ENCODE measurements around the gene MRPS31. TPM values are rescaled to one million over a fixed set of nuclear protein-coding genes. Genes with fewer than 3 reads are reported as not detected.
"Not testable (repeated sequence)": the region's sequence is repeated elsewhere in the genome, so short reads cannot be mapped to it uniquely, and the experiment has no call there.

The MRPS31 gene
- polyA plus RNA-seq, 4 donors: 32.7 to 54.3 (median 48.6) TPM

DNA sequence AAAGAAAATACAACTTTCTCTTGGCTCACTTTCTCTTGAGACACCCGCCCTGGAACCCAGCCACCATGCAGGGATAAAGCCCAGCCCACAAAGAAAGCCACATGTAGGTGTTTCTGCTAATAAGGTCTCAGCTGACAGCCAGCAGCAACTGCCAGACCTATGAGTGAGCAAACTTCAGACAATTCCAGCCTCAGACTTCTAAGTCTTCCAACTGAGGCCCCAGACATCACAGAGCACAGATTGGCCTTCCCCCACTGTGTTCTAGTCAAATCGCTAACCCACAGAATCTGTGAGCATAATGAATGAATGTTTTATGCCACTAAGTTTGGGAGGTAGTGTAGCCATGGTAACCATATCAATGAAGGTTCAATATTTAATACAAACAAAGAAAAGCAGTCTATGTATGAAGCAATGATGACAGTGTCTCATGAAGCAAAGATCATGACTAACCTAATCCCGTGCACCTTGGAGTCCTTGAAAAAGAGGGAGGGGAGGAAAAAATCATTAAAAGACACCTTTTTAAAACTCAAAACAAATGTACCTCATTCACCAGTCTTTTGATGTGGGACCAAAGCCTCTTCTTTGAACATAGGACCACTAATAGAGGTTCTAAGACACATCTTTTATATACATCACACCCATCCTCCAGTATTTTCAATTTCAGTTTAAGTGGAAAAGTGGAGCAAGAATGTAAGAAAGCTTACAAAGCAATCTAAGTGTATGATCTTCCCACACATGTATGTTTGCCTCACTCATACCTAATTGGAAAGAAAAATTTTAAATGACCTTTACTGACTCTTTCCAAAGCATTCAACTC is 6.2 kb downstream of the MRPS31 start:
- DNase-seq (ENCODE audit: low read depth in 4 of 4, low spot score in 3 of 4): no peak

GRCh38 chr13:40762849-40763248 is 8.1 kb downstream of the MRPS31 start:
- DNase-seq (ENCODE audit: low read depth in 4 of 4, low spot score in 3 of 4): no peak

DNA sequence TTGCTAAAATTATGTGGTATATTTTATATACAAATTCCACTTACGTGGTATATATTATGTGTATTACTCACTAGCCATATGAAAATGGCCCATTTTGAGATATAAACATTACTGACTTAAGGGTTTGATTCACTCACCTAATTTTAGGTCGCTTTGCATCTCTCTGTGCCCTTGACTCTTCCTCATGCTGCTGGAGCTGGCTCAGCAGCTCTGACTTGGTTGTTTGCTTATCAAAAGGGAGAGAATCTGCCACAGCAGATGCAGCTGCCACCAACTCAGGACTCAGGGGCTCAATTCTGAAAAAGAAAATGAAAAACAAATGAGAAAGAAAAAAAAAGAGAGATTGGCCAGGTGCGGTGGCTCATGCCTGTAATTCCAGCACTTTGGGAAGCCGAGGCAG is 12.2 kb downstream of the MRPS31 start:
- no peak for DNase-seq (ENCODE audit: low read depth in 4 of 4, low spot score in 3 of 4)

DNA sequence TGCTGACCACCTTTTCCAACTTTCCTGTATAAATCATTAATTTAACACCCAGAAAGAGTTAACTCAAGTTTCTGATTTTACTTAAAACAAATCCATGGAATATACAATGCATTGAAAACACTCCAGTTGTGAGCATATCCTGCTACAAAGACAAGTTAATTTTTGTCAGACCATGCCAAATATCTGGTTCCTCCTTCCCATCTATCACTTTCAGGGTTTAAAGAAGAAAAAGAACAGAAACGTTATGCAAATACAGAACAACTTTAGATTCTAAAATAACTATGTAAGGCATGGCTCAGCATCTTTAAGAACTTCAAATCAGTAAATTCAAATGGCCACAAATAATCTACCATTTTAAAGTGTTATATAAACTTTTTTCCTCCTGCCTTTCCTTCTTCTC is 14.9 kb downstream of the MRPS31 start:
- no peak for DNase-seq (ENCODE audit: low read depth in 4 of 4, low spot score in 3 of 4)

DNA sequence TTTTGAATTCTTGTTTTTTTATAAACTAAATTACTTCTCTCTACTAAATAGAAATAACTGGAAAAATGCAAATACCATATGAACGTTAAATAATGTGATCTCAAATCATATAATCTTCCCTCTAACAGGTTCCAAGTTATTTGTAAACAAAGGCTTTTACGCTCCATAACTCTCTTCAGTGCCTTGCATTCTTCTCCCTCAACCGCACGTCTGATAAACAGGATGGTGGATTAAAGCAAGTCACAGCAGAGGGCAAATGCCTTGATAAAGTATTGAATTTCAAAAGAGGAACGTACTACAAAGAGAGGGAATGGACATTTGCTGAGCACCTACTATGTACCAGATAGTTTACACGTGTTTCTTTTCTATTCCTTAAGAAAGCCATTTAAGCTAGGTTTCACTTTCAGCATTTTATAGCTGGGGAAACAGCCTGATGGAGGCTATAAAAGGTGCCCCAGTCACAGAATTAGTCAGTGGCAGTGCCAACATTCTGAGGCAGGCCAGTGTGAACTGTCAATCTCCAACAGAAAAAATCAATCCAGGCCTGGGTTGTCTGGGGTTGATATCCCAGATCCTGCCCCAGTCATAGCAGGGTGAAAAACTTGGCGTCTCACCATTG is 15.8 kb downstream of the MRPS31 start:
- no peak for DNase-seq (ENCODE audit: low read depth in 4 of 4, low spot score in 3 of 4)

DNA sequence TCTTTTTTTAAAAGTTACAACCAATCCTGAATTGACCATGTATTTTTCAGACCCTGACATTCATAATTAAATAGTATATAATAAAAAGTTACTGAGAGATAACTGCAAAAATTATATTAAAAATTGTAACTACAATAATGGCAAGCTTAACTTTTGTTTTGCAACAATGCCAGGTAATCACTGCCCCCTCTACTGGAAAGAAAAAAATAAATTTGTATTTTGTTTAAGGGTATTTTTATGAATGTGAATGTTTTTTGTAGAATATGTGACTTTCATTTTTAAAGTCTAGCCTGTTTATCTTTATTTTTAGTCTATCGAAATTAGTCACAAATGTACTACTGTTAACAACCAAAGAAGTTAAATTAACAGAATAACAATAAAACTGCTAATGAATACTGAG is 21.7 kb downstream of the MRPS31 start:
- DNase-seq (ENCODE audit: low read depth in 4 of 4, low spot score in 3 of 4): no peak

GRCh38 chr13:40735232-40735548 is 35.8 kb downstream of the MRPS31 start:
- DNase-seq (ENCODE audit: low read depth in 4 of 4, low spot score in 3 of 4): not testable (repeated sequence)

GRCh38 chr13:40734536-40735231 is 36.3 kb downstream of the MRPS31 start:
- DNase-seq (ENCODE audit: low read depth in 4 of 4, low spot score in 3 of 4): not testable (repeated sequence)

DNA sequence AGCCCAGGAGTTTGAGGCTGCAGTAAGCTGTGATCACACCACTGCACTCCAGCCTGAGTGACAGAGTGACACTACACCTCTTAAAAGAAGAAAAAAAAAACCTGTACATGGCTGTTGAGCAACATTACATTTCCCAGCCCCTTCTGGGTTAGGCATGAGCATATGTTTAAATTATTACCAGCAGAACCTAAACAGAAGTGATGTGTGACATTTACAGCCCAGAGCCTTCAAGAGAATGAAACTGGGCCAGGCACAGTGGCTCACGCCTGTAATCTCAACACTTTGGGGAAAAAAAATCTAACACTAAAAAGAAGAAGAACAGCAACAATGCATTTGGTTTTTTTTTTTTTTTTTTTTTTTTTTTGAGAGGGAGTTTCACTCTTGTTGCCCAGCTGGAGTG is 38.3 kb downstream of the MRPS31 start:
- no peak for DNase-seq (ENCODE audit: low read depth in 4 of 4, low spot score in 3 of 4)

GRCh38 chr13:40728595-40728994 is 42.4 kb downstream of the MRPS31 start:
- DNase-seq (ENCODE audit: low read depth in 4 of 4, low spot score in 3 of 4): no peak

GRCh38 chr13:40714433-40714832 is 56.6 kb downstream of the MRPS31 start:
- DNase-seq (ENCODE audit: low read depth in 4 of 4, low spot score in 3 of 4): not testable (repeated sequence)

GRCh38 chr13:40706439-40706838 is 64.6 kb downstream of the MRPS31 start:
- no peak for DNase-seq (ENCODE audit: low read depth in 4 of 4, low spot score in 3 of 4)

DNA sequence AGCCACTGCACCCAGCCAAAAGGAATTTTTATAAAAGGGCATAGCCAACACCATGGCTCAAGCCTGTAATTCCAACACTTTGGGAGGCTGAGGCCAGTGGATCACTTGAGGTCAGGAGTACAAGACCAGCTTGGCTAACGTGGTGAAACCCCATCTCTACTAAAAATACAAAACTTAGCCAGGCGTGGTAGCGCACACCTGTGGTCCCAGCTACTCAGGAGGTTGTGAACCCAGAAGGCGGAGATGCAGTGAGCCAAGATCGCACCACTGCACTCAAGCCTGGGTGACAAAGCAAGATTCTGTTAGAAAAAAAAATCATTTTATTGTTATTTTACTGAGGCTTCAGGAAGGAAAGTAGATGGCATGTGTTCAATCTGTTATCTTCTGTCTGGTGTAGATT is 73.3 kb downstream of the MRPS31 start:
- no peak for DNase-seq (ENCODE audit: low read depth in 4 of 4, low spot score in 3 of 4)

DNA sequence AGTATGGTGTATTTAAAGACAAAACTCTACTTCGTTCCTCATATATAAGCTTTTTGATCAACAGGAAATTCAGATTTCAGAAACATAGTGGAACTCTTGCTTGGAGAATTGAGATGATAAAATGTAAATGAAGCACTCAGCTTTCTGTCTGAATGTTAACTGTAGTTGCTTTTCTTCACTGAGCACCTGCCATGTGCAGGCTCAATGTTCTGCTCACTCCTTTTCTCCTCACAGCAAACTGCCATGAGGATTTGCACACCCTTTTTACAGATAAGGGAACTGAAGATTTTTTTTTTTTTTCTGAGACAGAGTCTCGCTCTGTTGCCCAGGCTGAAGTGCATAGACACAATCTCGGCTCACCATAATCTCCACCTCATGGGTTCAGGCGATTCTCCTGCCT is 76.6 kb downstream of the MRPS31 start:
- no peak for DNase-seq (ENCODE audit: low read depth in 4 of 4, low spot score in 3 of 4)

DNA sequence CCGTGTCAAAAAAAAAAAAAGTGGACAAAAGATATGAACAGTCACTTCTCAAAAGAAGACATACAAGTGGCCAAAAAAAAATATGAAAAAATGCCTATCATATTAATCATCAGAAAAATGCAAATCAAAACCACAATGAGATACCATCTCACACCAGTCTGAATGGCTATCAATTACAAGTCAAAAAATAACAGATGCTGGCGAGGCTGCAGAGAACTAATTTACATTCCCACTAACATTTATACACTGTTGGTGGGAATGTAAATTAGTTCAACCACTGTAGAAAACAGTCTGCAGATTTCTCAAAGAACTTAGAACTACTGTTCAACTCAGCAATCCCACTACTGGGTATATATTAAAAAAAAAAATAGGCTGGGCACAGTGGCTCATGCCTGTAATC is 78.0 kb downstream of the MRPS31 start:
- no peak for DNase-seq (ENCODE audit: low read depth in 4 of 4, low spot score in 3 of 4)

GRCh38 chr13:40688781-40689180 is 82.2 kb downstream of the MRPS31 start:
- DNase-seq (ENCODE audit: low read depth in 4 of 4, low spot score in 3 of 4): no peak

- DNase-seq (ENCODE audit: low read depth in 4 of 4, low spot score in 3 of 4): no peak
Observed at GRCh38 chr13:40682449-40683240, 88.3 kb downstream of the MRPS31 start.

DNA sequence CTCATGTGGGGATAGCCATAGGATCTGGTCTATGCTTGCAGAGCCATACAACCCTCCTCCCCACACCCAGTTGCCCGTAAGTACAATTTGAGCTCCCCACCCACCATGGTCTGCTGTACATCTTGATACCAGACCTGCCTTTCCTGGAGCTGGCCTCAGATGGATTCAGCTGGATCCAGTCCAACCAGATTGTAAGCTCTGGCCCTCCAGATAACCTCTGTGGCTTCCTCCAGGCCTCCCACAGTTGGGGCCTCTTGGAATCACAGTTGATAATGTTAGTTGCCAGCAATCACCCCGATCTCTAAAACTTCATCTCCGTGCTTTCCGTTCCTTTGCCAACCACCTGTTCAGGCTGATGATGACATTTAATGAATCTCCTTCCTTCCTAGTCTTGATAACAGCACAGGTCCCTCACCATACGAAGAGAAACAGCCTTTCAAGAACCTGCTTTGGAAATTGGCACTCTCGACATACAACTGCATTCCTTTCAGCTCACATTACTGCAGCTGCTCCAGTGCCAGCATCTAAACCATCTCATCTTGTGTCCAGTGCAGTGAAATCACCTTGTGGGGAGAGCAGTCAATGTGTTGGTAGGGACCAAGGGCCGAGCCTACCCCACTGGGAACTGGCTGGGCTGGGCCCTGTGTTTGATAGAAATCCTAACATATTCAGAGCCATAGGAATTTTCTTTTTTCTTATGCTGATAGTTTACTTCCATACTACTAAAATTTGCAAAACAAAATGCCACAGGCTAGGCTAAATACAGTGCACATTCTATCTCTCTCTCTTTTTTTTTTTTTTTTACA is 89.4 kb downstream of the MRPS31 start:
- DNase-seq (ENCODE audit: low read depth in 4 of 4, low spot score in 3 of 4): no peak

DNA sequence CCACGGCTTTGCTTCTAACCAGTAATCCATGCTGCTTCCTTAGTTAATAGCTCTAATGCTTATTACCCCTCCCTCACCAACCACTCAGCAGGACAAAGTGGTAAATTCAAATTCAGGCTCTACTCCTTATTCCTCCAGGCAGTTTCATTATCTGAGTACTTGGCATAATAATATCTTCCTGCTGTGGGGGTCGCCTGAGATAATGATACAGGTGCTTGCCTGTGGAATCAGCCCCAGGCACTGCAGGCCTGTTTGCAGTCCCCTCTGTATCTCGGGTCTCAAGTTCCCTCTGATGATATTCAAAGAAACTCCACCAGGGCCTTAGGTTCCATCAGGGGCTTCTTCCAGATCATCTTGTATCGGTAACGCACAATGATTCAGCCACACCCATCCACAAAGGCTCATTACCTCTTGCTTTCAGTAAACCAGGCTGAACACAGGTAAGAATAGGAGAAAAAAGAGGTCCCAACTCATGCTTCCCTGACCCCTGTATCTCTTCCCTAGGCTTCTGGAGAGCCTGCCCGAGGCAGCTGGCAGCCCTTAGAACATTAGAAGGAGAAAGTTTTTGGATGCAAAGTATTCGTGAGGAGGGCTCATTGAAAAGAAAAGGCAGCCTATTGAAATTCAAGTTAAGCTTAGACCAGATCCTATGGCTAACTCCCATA is 90.2 kb downstream of the MRPS31 start:
- DNase-seq (ENCODE audit: low read depth in 4 of 4, low spot score in 3 of 4): no peak

DNA sequence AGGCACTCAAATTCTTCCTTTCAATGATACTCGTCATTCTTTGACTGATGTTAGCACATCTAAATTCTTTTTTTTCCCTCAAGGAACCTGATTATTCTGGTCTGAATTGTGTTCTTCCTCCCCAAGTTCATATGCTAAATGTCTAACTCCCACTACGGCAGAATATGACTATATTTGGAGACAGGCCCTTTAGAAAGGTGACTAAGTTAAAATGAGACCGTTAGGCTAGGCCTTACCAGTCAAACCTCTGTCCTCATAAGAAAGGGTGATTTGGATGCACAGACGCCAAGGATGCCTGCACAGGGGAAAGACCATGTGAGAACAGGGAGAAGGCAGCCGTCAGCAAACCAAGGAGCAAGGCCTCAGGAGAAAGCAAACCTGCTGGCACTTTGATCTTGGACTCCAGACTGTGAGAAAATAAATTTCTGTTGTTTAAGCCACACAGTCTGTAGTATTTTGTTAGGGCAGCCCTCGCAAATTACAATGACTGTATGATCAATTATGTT is 91.5 kb downstream of the MRPS31 start:
- no peak for DNase-seq (ENCODE audit: low read depth in 4 of 4, low spot score in 3 of 4)

Data from left renal pelvis (tissue), 4 donors.